ENCODE measurements around the gene SPDEF.

Gene SPDEF

GRCh38 chr6:34589140-34589539 is 33.0 kb upstream of the SPDEF start:
- DNase-seq (ENCODE audit: low spot score), result no peak
- TF ChIP-seq, protein P1, sequence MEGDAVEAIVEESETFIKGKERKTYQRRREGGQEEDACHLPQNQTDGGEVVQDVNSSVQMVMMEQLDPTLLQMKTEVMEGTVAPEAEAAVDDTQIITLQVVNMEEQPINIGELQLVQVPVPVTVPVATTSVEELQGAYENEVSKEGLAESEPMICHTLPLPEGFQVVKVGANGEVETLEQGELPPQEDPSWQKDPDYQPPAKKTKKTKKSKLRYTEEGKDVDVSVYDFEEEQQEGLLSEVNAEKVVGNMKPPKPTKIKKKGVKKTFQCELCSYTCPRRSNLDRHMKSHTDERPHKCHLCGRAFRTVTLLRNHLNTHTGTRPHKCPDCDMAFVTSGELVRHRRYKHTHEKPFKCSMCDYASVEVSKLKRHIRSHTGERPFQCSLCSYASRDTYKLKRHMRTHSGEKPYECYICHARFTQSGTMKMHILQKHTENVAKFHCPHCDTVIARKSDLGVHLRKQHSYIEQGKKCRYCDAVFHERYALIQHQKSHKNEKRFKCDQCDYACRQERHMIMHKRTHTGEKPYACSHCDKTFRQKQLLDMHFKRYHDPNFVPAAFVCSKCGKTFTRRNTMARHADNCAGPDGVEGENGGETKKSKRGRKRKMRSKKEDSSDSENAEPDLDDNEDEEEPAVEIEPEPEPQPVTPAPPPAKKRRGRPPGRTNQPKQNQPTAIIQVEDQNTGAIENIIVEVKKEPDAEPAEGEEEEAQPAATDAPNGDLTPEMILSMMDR (IDR thresholded peaks at IDR 0.05; ENCODE audit: extremely low read depth, missing control alignments), result no peak

- DNase-seq (ENCODE audit: low spot score), result no peak
- TF ChIP-seq, protein P1 (IDR thresholded peaks at IDR 0.05; ENCODE audit: extremely low read depth, missing control alignments), result no peak
Measured at GRCh38 chr6:34587851-34588250, 31.7 kb upstream of the SPDEF start.

DNA sequence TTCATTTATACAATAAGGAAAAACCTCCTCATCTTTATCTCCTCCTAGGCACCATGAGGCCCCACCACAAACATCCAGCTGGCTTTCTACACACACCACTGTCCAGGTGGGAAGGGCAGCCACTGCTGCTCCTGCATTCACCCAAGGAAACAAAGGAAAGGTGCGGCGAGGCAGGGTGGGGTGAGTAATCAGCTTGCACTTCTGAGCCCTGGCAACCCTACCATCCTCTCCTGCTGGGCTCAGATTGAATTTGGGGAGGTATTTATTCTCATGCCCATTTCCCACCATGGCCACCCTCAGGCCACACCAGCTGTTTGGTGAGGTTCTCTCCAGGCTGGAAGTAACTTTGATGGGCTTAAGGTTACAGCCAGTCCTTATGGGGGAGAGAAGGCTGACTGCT is 31.2 kb upstream of the SPDEF start:
- TF ChIP-seq, protein P1 (IDR thresholded peaks at IDR 0.05; ENCODE audit: extremely low read depth, missing control alignments), result no peak
- DNase-seq (ENCODE audit: low spot score), result no peak

GRCh38 chr6:34586327-34587040 is 30.4 kb upstream of the SPDEF start:
- TF ChIP-seq, protein P1 (IDR thresholded peaks at IDR 0.05; ENCODE audit: extremely low read depth, missing control alignments), result no peak

DNA sequence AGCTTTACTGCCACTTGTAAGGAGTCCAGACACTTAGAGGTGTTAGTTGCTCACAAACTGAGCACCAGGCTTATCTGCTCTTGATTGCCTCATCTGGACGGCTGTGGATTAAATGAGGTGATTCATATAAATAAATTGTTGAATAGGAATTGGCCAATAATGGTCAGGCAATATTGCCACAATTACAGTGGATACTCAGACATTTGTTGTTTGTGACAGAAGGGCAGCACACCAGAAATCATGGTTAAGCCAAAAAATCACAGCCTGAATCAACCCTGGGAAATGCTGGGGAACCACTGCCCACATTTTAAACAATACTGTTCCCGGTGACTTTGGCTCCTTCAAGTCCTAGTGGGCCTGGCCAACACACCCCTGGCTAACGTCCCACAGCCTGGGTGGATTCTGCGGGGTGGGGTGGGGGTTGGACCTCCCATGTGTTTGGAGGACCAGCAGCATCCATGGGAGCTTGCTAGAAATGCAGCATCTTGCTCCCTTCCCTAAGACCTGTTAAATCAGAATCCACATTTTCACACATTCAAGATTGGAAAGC is 29.5 kb upstream of the SPDEF start:
- TF ChIP-seq, protein P1 (IDR thresholded peaks at IDR 0.05; ENCODE audit: extremely low read depth, missing control alignments), result no peak
- DNase-seq (ENCODE audit: low spot score), result no peak

More at GRCh38 chr6:34586327-34587040, 30.4 kb upstream of the SPDEF start:
- no peak for DNase-seq (ENCODE audit: low spot score)

DNA sequence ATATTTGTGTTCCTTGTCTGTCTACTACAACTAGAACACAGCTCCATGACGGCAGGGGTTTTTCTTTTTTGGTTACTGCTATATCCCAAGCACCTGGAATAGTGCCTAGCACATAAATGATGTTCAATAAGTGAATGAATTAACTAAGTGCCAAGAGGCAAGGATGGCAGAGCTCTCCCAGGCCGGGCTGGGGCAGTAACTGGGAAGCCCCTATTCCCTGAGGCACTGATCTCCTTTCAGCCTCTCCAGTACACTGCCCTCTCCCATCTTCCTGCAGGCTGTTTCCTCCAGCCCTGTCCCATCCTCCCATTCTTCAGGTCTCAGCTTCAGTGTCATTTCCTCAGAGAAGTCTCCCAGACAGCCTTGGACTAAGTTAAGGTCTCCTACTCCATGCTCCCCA is 29.0 kb upstream of the SPDEF start:
- TF ChIP-seq, protein P1 (IDR thresholded peaks at IDR 0.05; ENCODE audit: extremely low read depth, missing control alignments), result no peak
- DNase-seq (ENCODE audit: low spot score), result no peak

DNA sequence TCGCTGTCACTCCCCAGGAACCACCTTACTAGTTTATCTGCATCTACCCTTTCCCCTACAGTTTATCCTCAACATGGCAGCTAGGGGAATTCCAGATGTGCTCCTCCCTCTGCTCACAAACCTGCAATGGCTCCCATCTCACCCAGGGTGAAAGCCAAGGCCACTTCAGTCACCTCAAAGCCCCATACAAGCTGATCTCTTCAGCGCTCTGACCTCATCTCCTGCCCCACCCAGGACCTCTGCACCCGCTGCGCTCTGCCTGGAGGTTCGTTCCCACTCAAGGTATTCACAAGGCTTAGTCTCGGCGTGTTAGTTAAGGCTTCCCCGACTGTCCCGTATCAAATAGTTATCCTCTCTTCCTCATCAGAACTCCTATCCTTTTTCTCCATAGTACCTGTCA is 28.6 kb upstream of the SPDEF start:
- DNase-seq (ENCODE audit: low spot score), result no peak
- TF ChIP-seq, protein P1 (IDR thresholded peaks at IDR 0.05; ENCODE audit: extremely low read depth, missing control alignments), result no peak
